ENCODE measurements around the gene ARHGAP22. TPM values are rescaled to one million over a fixed set of nuclear protein-coding genes. Genes with fewer than 3 reads are reported as not detected.

ARHGAP22 gene
- total and polyA plus RNA-seq, 2 experiments from 2014 or later: 4.8 to 10.7 TPM

DNA sequence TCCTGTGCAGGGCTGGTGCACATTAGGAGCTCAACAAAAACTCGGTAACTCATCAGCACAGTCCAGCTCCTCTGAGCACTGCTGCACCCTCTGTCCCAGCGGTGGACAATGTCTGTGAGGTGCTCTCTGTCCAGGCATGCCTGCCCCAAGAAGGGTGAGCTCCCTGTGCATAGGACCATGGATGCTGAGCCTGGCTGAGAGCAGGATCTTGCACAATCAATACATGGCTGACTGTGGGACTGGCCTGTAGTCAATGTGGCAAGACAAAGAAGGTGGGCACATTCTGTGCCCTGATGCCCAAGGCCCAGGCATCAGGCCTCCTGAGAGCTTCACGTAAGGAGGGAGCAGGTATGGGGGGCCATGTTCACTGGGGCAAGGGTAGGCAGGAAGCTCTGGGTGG, 17.1 kb downstream of the ARHGAP22 start (continued):
- TF ChIP-seq, protein P1, sequence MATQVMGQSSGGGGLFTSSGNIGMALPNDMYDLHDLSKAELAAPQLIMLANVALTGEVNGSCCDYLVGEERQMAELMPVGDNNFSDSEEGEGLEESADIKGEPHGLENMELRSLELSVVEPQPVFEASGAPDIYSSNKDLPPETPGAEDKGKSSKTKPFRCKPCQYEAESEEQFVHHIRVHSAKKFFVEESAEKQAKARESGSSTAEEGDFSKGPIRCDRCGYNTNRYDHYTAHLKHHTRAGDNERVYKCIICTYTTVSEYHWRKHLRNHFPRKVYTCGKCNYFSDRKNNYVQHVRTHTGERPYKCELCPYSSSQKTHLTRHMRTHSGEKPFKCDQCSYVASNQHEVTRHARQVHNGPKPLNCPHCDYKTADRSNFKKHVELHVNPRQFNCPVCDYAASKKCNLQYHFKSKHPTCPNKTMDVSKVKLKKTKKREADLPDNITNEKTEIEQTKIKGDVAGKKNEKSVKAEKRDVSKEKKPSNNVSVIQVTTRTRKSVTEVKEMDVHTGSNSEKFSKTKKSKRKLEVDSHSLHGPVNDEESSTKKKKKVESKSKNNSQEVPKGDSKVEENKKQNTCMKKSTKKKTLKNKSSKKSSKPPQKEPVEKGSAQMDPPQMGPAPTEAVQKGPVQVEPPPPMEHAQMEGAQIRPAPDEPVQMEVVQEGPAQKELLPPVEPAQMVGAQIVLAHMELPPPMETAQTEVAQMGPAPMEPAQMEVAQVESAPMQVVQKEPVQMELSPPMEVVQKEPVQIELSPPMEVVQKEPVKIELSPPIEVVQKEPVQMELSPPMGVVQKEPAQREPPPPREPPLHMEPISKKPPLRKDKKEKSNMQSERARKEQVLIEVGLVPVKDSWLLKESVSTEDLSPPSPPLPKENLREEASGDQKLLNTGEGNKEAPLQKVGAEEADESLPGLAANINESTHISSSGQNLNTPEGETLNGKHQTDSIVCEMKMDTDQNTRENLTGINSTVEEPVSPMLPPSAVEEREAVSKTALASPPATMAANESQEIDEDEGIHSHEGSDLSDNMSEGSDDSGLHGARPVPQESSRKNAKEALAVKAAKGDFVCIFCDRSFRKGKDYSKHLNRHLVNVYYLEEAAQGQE (IDR thresholded peaks at IDR 0.05; ENCODE audit: unreplicated experiment): no peak
- no peak for TF ChIP-seq CREB1 (CRISPR knock-in tag; IDR thresholded peaks at IDR 0.05; ENCODE audit: low read depth)
- TF ChIP-seq NANOG (IDR thresholded peaks at IDR 0.05; ENCODE audit: borderline replicate concordance): no peak

DNA sequence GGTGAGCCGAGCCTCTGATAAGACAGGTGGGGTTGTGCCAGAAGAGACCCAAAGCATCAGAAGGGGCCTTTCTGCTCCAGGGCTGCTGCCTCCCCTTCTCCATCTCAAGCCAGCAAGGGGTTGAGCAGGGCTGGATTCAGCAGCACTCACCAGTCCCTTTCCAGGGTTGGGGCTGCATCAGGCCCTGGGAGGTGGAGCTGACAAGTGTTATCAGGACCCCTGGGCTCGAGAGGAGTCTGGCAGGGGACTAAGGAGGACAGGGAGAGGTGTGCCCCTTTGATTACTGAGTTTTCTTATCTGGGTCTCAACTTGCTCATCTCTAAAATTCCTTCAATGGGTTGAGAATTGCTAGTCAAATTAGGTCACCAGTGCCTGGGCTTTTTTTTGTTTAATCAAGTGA, 17.8 kb downstream of the ARHGAP22 start:
- H3K27me3 Mint-ChIP-seq (ENCODE audit: insufficient read depth, low read depth, poor library complexity): peaks cover 14% of the 10 kb centered on the region
- TF ChIP-seq POLR2AphosphoS5 (IDR thresholded peaks at IDR 0.05; ENCODE audit: low read depth) (no peak), JUNB (IDR thresholded peaks at IDR 0.05; ENCODE audit: unreplicated experiment) (no peak), STAT1 (IDR thresholded peaks at IDR 0.05; ENCODE audit: unreplicated experiment) (no peak), EZH2phosphoT487 (IDR thresholded peaks at IDR 0.05; ENCODE audit: unreplicated experiment) (no peak), ZNF114 (CRISPR knock-in tag; IDR thresholded peaks at IDR 0.05) (no peak), NANOG (IDR thresholded peaks at IDR 0.05; ENCODE audit: borderline replicate concordance) (no peak)
- TF ChIP-seq, protein P2, sequence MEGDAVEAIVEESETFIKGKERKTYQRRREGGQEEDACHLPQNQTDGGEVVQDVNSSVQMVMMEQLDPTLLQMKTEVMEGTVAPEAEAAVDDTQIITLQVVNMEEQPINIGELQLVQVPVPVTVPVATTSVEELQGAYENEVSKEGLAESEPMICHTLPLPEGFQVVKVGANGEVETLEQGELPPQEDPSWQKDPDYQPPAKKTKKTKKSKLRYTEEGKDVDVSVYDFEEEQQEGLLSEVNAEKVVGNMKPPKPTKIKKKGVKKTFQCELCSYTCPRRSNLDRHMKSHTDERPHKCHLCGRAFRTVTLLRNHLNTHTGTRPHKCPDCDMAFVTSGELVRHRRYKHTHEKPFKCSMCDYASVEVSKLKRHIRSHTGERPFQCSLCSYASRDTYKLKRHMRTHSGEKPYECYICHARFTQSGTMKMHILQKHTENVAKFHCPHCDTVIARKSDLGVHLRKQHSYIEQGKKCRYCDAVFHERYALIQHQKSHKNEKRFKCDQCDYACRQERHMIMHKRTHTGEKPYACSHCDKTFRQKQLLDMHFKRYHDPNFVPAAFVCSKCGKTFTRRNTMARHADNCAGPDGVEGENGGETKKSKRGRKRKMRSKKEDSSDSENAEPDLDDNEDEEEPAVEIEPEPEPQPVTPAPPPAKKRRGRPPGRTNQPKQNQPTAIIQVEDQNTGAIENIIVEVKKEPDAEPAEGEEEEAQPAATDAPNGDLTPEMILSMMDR (conservative IDR thresholded peaks at IDR 0.05; ENCODE audit: low read depth in 2 of 2): no peak
- TF ChIP-seq, protein P3, sequence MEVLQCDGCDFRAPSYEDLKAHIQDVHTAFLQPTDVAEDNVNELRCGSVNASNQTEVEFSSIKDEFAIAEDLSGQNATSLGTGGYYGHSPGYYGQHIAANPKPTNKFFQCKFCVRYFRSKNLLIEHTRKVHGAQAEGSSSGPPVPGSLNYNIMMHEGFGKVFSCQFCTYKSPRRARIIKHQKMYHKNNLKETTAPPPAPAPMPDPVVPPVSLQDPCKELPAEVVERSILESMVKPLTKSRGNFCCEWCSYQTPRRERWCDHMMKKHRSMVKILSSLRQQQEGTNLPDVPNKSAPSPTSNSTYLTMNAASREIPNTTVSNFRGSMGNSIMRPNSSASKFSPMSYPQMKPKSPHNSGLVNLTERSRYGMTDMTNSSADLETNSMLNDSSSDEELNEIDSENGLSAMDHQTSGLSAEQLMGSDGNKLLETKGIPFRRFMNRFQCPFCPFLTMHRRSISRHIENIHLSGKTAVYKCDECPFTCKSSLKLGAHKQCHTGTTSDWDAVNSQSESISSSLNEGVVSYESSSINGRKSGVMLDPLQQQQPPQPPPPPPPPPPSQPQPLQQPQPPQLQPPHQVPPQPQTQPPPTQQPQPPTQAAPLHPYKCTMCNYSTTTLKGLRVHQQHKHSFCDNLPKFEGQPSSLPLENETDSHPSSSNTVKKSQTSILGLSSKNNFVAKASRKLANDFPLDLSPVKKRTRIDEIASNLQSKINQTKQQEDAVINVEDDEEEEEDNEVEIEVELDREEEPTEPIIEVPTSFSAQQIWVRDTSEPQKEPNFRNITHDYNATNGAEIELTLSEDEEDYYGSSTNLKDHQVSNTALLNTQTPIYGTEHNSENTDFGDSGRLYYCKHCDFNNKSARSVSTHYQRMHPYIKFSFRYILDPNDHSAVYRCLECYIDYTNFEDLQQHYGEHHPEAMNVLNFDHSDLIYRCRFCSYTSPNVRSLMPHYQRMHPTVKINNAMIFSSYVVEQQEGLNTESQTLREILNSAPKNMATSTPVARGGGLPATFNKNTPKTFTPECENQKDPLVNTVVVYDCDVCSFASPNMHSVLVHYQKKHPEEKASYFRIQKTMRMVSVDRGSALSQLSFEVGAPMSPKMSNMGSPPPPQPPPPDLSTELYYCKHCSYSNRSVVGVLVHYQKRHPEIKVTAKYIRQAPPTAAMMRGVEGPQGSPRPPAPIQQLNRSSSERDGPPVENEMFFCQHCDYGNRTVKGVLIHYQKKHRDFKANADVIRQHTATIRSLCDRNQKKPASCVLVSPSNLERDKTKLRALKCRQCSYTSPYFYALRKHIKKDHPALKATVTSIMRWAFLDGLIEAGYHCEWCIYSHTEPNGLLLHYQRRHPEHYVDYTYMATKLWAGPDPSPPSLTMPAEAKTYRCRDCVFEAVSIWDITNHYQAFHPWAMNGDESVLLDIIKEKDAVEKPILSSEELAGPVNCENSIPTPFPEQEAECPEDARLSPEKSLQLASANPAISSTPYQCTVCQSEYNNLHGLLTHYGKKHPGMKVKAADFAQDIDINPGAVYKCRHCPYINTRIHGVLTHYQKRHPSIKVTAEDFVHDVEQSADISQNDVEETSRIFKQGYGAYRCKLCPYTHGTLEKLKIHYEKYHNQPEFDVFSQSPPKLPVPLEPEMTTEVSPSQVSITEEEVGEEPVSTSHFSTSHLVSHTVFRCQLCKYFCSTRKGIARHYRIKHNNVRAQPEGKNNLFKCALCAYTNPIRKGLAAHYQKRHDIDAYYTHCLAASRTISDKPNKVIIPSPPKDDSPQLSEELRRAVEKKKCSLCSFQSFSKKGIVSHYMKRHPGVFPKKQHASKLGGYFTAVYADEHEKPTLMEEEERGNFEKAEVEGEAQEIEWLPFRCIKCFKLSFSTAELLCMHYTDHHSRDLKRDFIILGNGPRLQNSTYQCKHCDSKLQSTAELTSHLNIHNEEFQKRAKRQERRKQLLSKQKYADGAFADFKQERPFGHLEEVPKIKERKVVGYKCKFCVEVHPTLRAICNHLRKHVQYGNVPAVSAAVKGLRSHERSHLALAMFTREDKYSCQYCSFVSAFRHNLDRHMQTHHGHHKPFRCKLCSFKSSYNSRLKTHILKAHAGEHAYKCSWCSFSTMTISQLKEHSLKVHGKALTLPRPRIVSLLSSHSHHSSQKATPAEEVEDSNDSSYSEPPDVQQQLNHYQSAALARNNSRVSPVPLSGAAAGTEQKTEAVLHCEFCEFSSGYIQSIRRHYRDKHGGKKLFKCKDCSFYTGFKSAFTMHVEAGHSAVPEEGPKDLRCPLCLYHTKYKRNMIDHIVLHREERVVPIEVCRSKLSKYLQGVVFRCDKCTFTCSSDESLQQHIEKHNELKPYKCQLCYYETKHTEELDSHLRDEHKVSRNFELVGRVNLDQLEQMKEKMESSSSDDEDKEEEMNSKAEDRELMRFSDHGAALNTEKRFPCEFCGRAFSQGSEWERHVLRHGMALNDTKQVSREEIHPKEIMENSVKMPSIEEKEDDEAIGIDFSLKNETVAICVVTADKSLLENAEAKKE (CRISPR knock-in tag; IDR thresholded peaks at IDR 0.05): no peak
- TF ChIP-seq, protein P1 (IDR thresholded peaks at IDR 0.05; ENCODE audit: unreplicated experiment): no peak

More for the DNA sequence above, 17.8 kb downstream of the ARHGAP22 start:
- Mint-ChIP-seq H3K4me3 (no peak overlapping the region), H3K36me3 (ENCODE audit: low read depth) (peaks cover 13% of the 10 kb centered on the region), H3K9me3 (peaks cover 20% of the 10 kb centered on the region), H3K27ac (no peak overlapping the region), H3K4me1 (no peaks in the 10 kb centered on the region)
- Histone ChIP-seq H3K4me2 (no peak overlapping the region), H3F3A (replicated peaks; ENCODE audit: low read depth) (no peaks in the 10 kb centered on the region), H3K36me3 (ENCODE audit: insufficient read depth) (no peaks in the 10 kb centered on the region), H3K27me3 (ENCODE audit: insufficient read depth) (no peaks in the 10 kb centered on the region), H2AFZ (no peak overlapping the region), H3K27ac (ENCODE audit: low read depth) (no peak overlapping the region), H3K79me2 (replicated peaks; ENCODE audit: insufficient read depth) (no peaks in the 10 kb centered on the region), H3K9me2 (ENCODE audit: insufficient read depth) (0 out of 2 replicates have a peak, but pooled peaks cover 4% of the 10 kb centered on the region), H3K4me3 (no peak overlapping the region), H3K4me1 (ENCODE audit: insufficient read depth) (no peaks in the 10 kb centered on the region), H4K20me1 (replicated peaks; ENCODE audit: insufficient read depth) (no peaks in the 10 kb centered on the region)
- ATAC-seq (no peak), DNase-seq (ENCODE audit: low spot score) (no peak)

Data from GM23338 (cell line).